Lower lobe of right lung (tissue), 2 donors: ENCODE measurements around the gene SNTG2. TPM values are rescaled to one million over a fixed set of nuclear protein-coding genes. Genes with fewer than 3 reads are reported as not detected.

Experiments used
- ATAC-seq, 2 donors: fragments of 200-7000 bp; cut with Tn5 transposase; one replicate each; pipeline ENCODE4 v1.9.1; 2020 to 2022; ENCODE audit warnings: mild to moderate bottlenecking in 2 of 2, moderate library complexity in 2 of 2
- DNase-seq: peaks from one replicate; pipeline ENCODE4 v3.0.0-alpha.2; 2020
- H3K27ac ChIP-seq: fragments of 200-600 bp; one replicate; pipeline ENCODE4 v1.8.0; 2022
- H3K27me3 ChIP-seq: fragments of 200-600 bp; one replicate; pipeline ENCODE4 v1.8.0; 2022; ENCODE audit warnings: low read depth
- H3K36me3 ChIP-seq: fragments of 200-600 bp; one replicate; pipeline ENCODE4 v1.8.0; 2022; ENCODE audit warnings: mild to moderate bottlenecking
- H3K4me1 ChIP-seq: fragments of 200-600 bp; one replicate; pipeline ENCODE4 v1.8.0; 2022
- H3K4me3 ChIP-seq: fragments of 200-600 bp; one replicate; pipeline ENCODE4 v1.8.0; 2022; ENCODE audit warnings: mild to moderate bottlenecking
- H3K9me3 ChIP-seq: fragments of 200-600 bp; one replicate; pipeline ENCODE4 v1.8.0; 2022
- intact Hi-C: fragments of 100-400 bp; cut with DNase I; formaldehyde crosslinking; loops from one replicate; pipeline ENCODE4 v1.11.0; 2022
- total RNA-seq: library from RNA; stranded (reverse); fragmentation: NEBNext Ultra II Directional; extraction: Animal tissue kit (Norgen Biotek cat#: 25700); gene quantifications from one replicate; pipeline ENCODE4 v1.2.1, GENCODE V29; 2021
- TF ChIP-seq, protein P1 (sequence below): fragments of 200-600 bp; IDR thresholded peaks from one replicate; pipeline ENCODE4 v1.8.0; 2022; ENCODE audit warnings: antibody characterized with exemption, mild to moderate bottlenecking
- donor health status: DM: no; HTN: yes; CAD: no; lungs with severe emphysema.

The SNTG2 gene
- total RNA-seq, 1 donor from 2014 or later = 1.4 TPM

DNA sequence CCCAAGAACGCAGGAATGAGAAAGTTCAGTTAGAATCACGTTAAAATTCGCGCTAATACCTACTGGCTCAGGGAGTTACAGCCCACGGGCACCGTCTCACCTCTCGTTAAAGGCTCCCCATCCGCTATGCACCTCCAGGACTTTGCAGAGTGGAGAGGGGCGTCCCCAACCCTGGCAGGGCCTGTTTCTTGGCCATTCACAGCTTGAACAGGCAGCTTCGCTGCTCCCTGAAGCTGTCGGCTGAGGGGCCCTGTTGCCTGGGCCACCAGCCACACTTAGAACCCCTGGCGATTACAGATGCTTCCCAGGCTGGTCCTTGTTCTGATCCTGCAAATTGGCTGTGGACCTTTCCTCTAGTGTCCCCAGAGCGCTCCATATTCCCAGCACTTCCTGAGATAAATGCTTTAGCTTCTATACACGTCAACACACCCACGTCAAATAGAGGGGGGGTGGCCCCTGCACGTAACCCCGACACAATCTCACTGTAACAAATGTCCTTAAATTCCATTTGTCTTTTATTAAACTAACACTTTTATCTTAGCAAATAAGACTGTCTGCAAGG is 16.8 kb upstream of the SNTG2 start:
- intact Hi-C loops = no loop called here
- DNase-seq = no peak
- H3K4me3 ChIP-seq = no peak overlapping the region
- H3K36me3 ChIP-seq = no peaks in the 10 kb centered on the region
- TF ChIP-seq, protein P1, sequence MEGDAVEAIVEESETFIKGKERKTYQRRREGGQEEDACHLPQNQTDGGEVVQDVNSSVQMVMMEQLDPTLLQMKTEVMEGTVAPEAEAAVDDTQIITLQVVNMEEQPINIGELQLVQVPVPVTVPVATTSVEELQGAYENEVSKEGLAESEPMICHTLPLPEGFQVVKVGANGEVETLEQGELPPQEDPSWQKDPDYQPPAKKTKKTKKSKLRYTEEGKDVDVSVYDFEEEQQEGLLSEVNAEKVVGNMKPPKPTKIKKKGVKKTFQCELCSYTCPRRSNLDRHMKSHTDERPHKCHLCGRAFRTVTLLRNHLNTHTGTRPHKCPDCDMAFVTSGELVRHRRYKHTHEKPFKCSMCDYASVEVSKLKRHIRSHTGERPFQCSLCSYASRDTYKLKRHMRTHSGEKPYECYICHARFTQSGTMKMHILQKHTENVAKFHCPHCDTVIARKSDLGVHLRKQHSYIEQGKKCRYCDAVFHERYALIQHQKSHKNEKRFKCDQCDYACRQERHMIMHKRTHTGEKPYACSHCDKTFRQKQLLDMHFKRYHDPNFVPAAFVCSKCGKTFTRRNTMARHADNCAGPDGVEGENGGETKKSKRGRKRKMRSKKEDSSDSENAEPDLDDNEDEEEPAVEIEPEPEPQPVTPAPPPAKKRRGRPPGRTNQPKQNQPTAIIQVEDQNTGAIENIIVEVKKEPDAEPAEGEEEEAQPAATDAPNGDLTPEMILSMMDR = no peak
- H3K9me3 ChIP-seq = no peaks in the 10 kb centered on the region
- H3K4me1 ChIP-seq = no peaks in the 10 kb centered on the region
- ATAC-seq = no peak
- H3K27me3 ChIP-seq = no peaks in the 10 kb centered on the region
- no peak overlapping the region for H3K27ac ChIP-seq

DNA sequence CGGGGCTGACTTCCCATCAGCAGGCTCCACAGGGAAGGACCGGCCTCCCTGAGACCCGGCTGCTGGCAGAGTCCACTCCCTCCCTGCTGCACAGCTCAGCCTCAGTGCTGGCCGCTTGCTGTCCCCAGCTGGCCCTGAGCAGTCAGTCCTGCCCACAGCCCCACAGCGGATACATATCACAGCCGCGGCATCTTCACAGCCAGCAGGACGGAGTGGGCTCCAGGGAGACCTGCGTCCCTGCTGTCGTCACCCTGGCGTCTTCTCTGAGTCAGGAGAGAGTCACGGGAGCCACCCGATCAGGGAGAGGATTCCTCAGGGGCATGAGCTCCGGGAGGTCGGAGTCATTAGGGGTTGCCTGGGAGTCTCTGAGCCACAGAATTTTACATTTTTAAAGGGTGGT is 13.1 kb upstream of the SNTG2 start:
- Histone ChIP-seq H3K4me1 (no peaks in the 10 kb centered on the region), H3K9me3 (no peaks in the 10 kb centered on the region), H3K36me3 (no peaks in the 10 kb centered on the region), H3K27ac (no peak overlapping the region), H3K27me3 (no peaks in the 10 kb centered on the region), H3K4me3 (no peak overlapping the region)
- TF ChIP-seq, protein P1 = no peak
- DNase-seq (no peak), ATAC-seq (no peak)
- intact Hi-C loops = no loop called here

DNA sequence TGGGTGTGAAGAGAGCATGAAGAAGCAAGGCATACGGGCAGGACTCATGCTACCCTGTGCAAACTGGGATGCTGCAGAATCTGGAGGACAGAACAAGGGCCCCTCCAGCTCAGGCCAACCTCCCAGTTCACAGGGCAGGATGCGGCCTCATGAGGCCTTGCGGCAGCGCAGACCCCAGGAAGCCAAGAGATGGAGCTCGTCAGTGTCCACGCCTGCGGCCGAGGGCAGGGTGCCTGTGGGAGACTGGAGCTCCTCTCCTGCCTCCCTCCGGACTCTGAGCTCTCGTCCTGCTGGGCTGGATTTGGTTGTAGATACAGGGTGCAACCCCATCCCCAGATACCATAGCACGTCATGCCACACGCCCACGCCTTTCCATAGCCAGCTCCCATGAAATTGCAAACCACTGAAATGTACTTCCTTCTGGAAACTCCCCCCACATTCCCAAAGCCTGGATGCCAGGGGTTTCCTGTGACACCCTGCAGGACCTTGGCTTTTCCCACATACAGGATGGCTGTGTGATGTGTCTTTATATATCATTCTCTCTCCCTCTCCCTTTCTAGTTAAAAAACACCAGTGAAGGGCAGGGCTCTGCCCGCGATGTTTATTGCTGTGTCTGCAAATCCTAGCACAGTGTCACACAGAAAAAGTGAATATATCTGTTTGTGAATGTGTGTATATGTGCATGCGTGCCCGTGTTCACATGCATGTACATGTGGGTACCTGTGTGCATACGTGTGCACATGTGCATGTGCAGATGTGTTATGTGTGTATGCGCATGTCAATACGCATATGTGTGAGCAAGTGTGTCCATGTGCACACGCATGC is 12.3 kb upstream of the SNTG2 start:
- H3K27ac ChIP-seq = no peak overlapping the region
- DNase-seq (no peak), ATAC-seq (no peak)
- TF ChIP-seq, protein P1 = no peak
- no peaks in the 10 kb centered on the region for H3K9me3 ChIP-seq
- no peaks in the 10 kb centered on the region for H3K27me3 ChIP-seq
- no peak overlapping the region for H3K4me3 ChIP-seq
- H3K36me3 ChIP-seq = no peaks in the 10 kb centered on the region
- no peaks in the 10 kb centered on the region for H3K4me1 ChIP-seq
- intact Hi-C loops = no loop called here

DNA sequence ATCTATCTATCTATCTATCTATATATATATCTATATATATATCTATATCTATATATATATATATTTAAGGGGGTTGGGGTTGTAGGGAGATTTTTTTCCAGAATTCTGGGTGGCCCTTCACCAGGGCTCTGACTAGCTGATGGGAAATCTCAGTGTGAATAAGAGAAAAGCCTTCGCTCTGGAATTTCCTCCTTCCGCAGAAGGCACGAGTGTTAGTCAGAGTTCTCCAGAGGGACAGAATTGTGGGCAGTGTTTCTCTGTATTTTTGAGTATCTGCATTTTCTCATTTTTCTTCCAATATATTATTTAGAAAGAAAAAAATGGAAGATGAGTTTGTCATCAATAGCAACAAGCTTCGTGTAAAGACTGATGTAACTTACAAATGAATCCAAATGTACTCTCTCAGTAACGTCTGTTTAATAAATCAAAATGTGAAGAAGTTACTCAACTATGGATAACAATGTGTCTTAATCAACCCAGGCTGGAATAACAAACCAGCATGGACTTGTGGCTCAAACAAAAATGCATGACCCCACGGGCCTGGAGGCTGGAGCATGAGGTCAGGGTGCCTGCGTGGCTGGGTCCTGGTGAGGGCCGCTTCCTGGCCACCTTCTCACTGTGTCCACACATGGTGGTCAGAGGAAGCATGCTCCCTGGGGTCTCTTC is 10.6 kb upstream of the SNTG2 start:
- H3K27ac ChIP-seq = no peak overlapping the region
- H3K4me3 ChIP-seq = no peak overlapping the region
- H3K4me1 ChIP-seq = no peaks in the 10 kb centered on the region
- H3K9me3 ChIP-seq = peaks cover 6% of the 10 kb centered on the region
- intact Hi-C loops = no loop called here
- DNase-seq = no peak
- no peak for ATAC-seq
- no peaks in the 10 kb centered on the region for H3K27me3 ChIP-seq
- TF ChIP-seq, protein P1 = no peak
- H3K36me3 ChIP-seq = no peaks in the 10 kb centered on the region

DNA sequence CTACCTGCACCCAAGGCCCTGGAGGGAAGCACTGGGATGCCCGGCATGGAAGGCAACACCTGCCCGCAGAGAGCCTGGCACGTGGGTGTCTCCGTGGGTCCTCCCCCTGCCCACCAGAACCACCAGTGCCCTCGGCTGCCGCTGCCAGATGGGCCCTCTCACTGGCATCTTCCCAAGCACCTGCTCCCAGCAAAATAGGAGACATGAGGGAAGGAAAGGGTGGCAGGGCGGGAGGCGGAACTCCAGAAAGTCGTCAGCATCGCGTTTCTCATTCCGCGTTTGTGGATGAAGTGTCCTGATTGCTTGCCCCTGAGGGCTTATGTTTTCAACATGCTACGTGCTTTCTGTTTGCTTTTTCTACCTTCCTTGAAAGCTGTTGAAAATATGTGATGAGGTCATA is 8.8 kb upstream of the SNTG2 start:
- Histone ChIP-seq H3K27me3 (no peaks in the 10 kb centered on the region), H3K9me3 (peaks cover 6% of the 10 kb centered on the region), H3K27ac (no peak overlapping the region), H3K36me3 (no peaks in the 10 kb centered on the region), H3K4me1 (no peaks in the 10 kb centered on the region), H3K4me3 (no peak overlapping the region)
- ATAC-seq (no peak), DNase-seq (no peak)
- TF ChIP-seq, protein P1 = no peak
- intact Hi-C loops = no loop called here
